HS-27A (cell line): ENCODE measurements around the gene LITAF.
"Not testable (repeated sequence)": the region's sequence is repeated elsewhere in the genome, so short reads cannot be mapped to it uniquely, and the experiment has no call there.

Source experiments
- DNase-seq: peaks from one replicate; pipeline ENCODE4 v3.0.0-alpha.2; 2012; ENCODE audit warnings: low read depth, missing footprints

LITAF gene

DNA sequence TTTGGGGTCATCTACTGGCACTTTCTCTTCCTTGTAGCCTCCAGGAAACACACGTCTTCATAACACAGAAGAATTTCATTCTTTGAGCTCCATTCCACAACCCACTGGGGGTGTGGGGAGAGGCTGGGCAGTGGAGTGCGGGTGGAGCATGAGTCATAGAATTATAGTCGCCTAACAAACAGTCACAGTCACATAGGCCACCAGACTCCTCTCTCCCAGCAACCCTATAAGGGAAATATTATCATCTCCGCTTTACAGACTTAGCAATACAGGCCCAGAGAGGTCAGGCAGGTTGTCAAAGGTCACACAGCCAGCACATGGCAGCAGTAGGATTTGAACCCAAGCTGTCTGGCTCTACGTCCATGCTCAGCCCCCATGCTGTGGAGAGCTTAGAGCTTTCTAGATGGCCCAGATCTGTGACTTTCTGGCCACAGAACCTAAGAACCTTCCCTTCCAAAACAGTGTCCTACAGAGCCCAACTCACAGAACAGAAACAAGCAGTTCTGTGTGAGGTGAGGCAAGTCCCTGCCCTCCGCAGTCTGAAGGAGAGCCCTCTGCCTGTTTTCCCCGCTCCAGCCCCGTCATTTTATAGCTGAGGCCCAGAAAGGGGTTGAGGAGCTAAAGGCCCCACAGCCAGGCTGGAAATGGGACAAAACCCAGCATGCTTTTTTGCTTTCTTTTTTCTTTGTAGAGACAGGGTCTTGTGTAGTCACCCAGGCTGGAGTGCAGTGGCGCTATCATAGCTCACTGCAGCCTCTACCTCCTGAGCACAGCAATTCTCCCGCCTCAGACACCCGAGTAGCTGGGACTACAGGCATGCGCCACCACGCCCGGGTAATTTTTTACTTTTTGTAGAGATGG, 10.7 kb upstream of the LITAF start:
- DNase-seq: no peak

DNA sequence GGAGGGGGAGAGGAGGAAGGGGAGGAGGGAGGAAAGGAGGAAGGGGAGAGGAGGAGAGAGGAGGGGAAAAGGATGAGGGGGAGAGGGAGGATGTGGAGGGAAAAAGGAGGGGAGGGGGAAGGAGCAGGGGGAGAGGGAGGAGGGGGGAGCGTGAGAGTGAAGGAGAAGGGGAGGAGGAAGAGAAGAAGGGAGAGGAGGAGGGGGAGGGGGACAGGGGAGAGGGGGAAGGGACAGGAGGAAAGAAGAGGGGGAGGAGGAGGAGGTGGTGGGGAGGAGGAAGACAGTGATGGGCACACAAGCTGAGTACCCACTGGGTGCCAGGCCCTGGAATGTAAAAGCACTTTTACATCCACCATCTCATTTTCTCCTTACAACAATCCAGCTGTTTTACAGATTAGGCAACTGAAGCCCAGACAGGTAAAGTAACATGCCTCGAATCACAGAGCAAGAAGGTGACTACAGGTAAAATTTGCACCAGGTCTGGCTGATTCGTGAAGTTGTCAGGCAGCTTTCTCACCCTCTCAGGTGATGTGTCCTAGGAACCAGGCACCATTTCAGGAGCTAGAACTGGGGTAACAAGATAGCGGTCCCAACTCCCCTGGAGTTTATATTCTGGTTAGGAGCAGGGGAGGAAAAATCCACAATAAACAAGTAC, 10.0 kb upstream of the LITAF start:
- DNase-seq: no peak

DNA sequence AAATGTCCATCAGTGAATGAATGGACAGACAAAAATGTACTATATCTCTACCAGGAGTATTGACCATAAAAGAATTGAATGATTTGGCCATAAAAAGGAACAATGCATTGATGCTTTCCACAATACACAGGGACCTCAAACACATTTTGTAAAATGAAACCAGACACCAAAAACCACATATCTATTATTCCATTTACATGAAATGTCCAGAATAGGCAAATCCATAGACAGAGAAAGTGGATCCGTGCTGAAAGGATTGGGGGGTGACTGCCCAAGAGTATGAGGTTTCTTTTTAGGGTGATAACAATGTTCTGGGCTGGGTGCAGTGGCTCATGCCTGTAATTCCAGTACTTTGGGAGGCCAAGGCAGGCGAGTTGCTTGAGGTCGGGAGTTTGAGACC, 6.9 kb upstream of the LITAF start:
- no peak for DNase-seq

DNA sequence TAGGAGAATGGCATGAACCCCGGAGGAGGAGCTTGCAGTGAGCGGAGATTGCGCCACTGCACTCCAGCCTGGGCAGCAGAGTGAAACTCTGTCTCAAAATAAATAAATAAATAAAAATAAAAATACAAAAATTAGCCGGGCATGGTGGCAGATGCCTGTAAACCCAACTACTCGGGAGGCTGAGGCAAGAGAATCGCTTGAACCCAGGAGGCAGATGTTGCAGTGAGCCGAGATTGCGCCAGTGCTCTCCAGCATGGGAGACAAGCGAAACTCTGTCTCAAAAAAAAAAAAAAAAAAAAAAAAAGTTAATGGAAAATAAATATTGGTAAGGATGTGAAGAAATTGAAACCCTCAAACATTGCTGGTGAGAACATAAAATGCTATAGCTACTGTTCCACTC, 6.4 kb upstream of the LITAF start:
- not testable (repeated sequence) for DNase-seq

- not testable (repeated sequence) for DNase-seq
These were observed 4.9 kb upstream of the LITAF start for GRCh38 chr16:11591630-11592029.

GRCh38 chr16:11589198-11589550, 2.5 kb upstream of the LITAF start:
- no peak for DNase-seq

DNA sequence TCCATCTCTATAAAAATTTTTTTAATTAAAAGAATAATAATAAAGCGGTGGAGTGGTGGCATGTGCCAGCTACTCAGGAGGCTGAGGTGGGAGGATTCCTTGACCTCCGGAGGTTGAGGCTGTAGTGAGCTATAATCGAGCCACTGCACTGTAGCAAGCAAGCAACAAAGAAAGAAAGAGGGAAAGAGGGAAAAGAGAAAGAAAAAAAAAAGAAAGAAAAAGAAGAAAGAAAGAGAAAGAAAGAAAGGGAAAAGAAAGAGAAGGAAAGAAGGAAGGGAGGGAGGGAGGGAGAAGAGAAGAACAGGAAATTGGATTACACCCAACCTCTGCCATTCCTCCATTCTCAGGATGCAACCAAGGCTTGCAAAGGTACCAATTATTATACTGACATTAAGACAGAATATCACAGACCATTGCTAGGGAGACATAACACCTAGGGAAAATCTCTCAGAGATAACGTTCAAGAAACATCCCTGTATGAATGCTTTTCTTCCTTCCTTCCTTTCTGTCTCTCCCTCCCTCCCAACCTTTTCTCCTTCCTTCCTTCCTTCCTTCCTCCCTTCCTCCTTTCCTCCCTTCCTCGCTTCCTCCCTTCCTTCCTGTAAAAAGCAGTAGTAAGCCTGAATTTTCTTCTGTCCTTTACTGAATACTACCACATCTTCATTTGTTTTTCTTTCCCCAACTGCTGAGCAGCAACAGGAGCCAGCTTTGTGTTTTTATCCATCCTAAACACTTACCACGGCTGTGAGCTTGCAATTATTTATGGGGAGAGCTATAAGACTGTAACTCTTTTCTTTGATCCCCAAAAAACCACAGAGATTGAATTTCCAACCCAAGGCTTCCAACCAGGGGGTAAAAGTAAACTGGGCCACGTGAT, 1.8 kb upstream of the LITAF start:
- no peak for DNase-seq

DNA sequence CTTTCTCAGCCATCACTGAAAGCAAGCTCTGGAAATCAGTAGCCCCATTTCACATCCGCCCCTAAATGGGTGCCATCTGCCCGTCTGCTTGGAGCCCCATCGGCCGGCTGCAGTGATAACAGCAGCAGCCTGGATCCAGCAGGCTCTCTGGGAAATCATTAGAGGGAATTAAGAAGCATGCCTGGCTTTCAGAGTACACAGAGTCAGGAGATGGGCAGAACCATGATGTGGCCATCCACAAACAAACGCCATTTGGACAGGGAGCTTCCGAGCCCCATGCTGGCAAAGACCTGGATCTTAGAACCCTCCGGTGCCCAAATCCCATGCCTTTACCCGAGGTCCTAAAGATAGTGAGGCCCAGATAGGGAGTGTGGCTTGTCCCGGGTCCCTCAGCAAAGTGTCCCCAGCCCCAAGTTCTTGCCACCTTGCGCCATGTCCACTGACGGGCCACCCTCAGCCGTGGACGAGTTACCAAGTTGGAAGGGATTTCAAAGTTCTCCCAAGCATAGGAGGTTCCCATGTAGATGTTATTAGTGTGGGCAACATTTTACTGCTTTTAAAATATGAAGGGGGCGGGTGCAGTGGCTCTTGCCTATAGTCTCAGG, 1.0 kb upstream of the LITAF start:
- DNase-seq: no peak

DNA sequence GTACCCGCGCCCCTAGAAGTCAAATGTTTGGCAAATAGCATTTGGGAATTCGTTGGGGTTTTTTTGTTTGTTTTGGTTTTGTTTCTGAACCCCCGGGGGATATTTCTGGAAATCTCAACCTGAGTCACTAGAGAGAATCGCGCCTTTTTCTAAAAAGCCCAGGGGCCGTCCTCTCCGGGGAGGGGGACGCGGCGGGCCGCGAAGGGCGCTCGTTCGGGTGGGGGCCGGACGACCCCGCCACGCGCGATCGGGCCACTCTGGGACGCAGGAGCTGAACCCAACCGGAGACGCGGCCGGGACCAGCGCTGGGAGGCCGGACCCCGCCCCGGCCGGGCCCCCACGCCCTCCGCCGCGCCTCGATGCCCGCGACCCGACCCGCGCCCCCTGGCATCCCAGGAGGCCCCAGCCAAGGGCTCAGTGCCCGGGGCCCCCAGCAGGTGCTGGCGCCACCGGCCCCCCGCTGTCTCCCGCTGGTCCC, 302 bp downstream of the LITAF start:
- no peak for DNase-seq

DNA sequence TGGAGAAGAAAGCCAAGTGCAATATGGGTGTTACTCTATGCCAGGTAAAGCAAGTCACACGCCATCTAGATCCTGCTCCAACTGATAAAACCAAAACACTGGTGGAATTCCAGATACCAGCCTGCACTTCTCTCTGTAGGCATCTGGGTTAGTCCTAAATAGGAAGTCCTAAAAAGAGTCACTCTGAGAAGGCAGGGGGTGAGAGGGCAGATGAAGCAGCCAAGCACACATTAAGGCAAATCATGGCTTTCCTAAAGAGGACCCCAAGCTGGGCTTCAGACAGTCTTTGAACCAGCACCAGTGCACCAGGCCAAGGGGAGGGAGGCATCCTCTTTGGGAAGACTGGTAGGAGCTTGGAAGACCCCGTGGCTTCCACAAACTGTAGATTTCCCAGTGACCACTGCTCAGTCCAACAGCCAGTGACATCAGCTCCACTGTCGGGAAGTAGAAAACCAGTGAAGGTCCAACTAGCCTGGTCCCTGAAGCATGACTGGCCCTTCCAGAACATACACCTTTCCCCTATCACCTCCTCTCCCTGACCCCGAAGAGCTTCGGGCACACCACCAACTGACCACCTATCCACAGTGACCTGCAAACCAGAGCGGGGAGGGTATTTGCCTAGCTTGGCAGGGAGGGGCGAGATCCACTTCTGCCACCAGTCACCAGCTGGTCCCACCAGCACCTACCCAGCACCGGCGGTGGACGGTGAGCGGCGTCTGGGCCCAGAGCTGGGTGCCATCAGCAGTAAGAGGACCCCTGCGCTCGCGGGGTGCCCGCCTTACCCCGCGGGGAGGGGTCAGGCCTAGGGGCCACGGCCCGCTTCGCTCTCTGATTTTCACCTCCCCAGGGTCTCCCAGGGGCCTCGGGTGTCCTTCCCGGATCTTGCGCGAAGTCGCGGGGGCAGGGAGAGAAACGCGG, 1.0 kb downstream of the LITAF start:
- no peak for DNase-seq

GRCh38 chr16:11583889-11584565, 2.7 kb downstream of the LITAF start:
- DNase-seq: no peak

GRCh38 chr16:11583166-11583565, 3.6 kb downstream of the LITAF start:
- no peak for DNase-seq

GRCh38 chr16:11582157-11582814, 4.4 kb downstream of the LITAF start:
- DNase-seq: no peak

GRCh38 chr16:11581678-11582077, 5.0 kb downstream of the LITAF start:
- DNase-seq: no peak

GRCh38 chr16:11580451-11581086, 6.2 kb downstream of the LITAF start:
- no peak for DNase-seq

- DNase-seq: not testable (repeated sequence)
These were observed 9.4 kb downstream of the LITAF start for GRCh38 chr16:11577290-11577660.

- no peak for DNase-seq
These were observed 10.1 kb downstream of the LITAF start for GRCh38 chr16:11576427-11577289.

DNA sequence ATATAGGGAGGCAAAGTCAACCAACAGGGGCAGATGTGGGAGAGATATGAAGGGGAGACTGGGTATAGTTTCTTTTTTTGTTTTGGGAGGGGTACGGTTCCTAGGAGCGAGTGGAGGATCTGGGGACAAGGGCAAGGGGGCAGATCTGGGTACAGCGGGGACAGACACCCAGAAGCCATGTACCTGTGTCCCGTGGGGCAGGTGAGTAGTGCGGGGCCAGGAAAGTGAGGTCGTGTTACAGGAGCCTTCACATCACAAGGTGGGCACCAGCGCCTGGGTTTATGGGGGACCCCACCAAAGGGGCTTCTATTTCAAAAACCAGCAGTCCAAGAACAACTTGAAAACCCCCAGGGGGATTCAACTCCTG, 11.5 kb downstream of the LITAF start:
- no peak for DNase-seq
